Mucosa of descending colon (tissue), 3 donors: Measurements from ENCODE around the gene ADAM10. TPM values are rescaled to one million over a fixed set of nuclear protein-coding genes. Genes with fewer than 3 reads are reported as not detected.

ENCODE experiments used
- ATAC-seq: fragments of 200-7000 bp; cut with Tn5 transposase; one replicate; pipeline ENCODE4 v1.9.1; 2020; ENCODE audit warnings: mild to moderate bottlenecking, moderate library complexity
- DNase-seq, 3 donors: peaks; one replicate each; pipeline ENCODE4 v3.0.0-alpha.2; 2020
- H3K36me3 ChIP-seq: fragments of 200-600 bp; one replicate; pipeline ENCODE4 v1.8.0; 2021; ENCODE audit warnings: low read depth, mild to moderate bottlenecking
- H3K4me1 ChIP-seq: fragments of 200-600 bp; one replicate; pipeline ENCODE4 v1.8.0; 2021; ENCODE audit warnings: low read depth, mild to moderate bottlenecking
- H3K4me3 ChIP-seq: fragments of 200-600 bp; one replicate; pipeline ENCODE4 v1.8.0; 2021; ENCODE audit warnings: mild to moderate bottlenecking
- H3K9me3 ChIP-seq: fragments of 200-600 bp; one replicate; pipeline ENCODE4 v1.8.0; 2021; ENCODE audit warnings: mild to moderate bottlenecking
- CTCF ChIP-seq: fragments of 200-600 bp; IDR thresholded peaks from one replicate; pipeline ENCODE4 v1.8.0; 2022; ENCODE audit warnings: antibody characterized with exemption, mild to moderate bottlenecking
- intact Hi-C, 2 donors: fragments of 100-400 bp; cut with DNase I in 1 of 2; cut with micrococcal nuclease in 1 of 2; formaldehyde crosslinking; loops; one replicate each; pipeline versions ENCODE4 v1.11.0 to v1.11.1; 2022; cut with DNase I, micrococcal nuclease
- total RNA-seq, 3 donors: library from RNA; stranded (reverse); fragmentation: NEBNext Ultra II Directional in 2 of 3; extraction: Animal tissue kit (Norgen Biotek cat#: 25700) in 2 of 3; gene quantifications; one replicate each; pipeline versions ENCODE4 v1.2.1 to v1.2.4, GENCODE V29; 2021 to 2023
- donor health status: DM: no; HTN: no; CAD: no; lungs with moderate emphysema.
- donor health status: DM: no; HTN: no; CAD: no.
- donor health status: DM: no; HTN: yes; CAD: no.

The ADAM10 gene
- total RNA-seq, 3 donors from 2014 or later, result 109 to 178 (median 143) TPM

- ATAC-seq (no peak), DNase-seq (no peak)
- H3K36me3 ChIP-seq, result no peaks in the 10 kb centered on the region
- no peak for TF ChIP-seq CTCF
- intact Hi-C loops, result no loop called here
- H3K4me1 ChIP-seq, result no peaks in the 10 kb centered on the region
- H3K9me3 ChIP-seq, result peaks cover 6% of the 10 kb centered on the region
- H3K4me3 ChIP-seq, result no peak overlapping the region
Observed at GRCh38 chr15:58762731-58763130, 13.2 kb upstream of the ADAM10 start.

- peaks cover 6% of the 10 kb centered on the region for H3K9me3 ChIP-seq
- intact Hi-C loops, result no loop called here
- H3K36me3 ChIP-seq, result no peaks in the 10 kb centered on the region
- H3K4me3 ChIP-seq, result no peak overlapping the region
- DNase-seq (no peak), ATAC-seq (no peak)
- H3K4me1 ChIP-seq, result no peaks in the 10 kb centered on the region
- TF ChIP-seq CTCF, result no peak
Observed at GRCh38 chr15:58762285-58762684, 12.8 kb upstream of the ADAM10 start.

- ATAC-seq (no peak), DNase-seq (no peak)
- no peak overlapping the region for H3K4me3 ChIP-seq
- H3K9me3 ChIP-seq, result peaks cover 6% of the 10 kb centered on the region
- no peak for TF ChIP-seq CTCF
- H3K4me1 ChIP-seq, result no peaks in the 10 kb centered on the region
- intact Hi-C loops, result no loop called here
- H3K36me3 ChIP-seq, result no peaks in the 10 kb centered on the region
Observed at GRCh38 chr15:58761010-58761388, 11.5 kb upstream of the ADAM10 start.

GRCh38 chr15:58760385-58761009, 11.0 kb upstream of the ADAM10 start:
- no peak for DNase-seq
- TF ChIP-seq CTCF, result no peak
- ATAC-seq, result no peak
- intact Hi-C loops, result no loop called here
- Histone ChIP-seq H3K4me3 (no peak overlapping the region), H3K36me3 (no peaks in the 10 kb centered on the region), H3K9me3 (peaks cover 6% of the 10 kb centered on the region), H3K4me1 (no peaks in the 10 kb centered on the region)

GRCh38 chr15:58758141-58758540, 8.6 kb upstream of the ADAM10 start:
- TF ChIP-seq CTCF, result peak; percentile 5
- no peak overlapping the region for H3K4me3 ChIP-seq
- no peaks in the 10 kb centered on the region for H3K9me3 ChIP-seq
- intact Hi-C loops, result loop anchor here in 1 of 2 donors (5.0 kb wide), 1 partner anchor 491 kb away; no protein-coding TSS in a partner anchor
- no peaks in the 10 kb centered on the region for H3K36me3 ChIP-seq
- ATAC-seq, result no peak
- H3K4me1 ChIP-seq, result no peaks in the 10 kb centered on the region
- no peak for DNase-seq

- DNase-seq (no peak), ATAC-seq (no peak)
- intact Hi-C loops, result loop anchor here in 1 of 2 donors (5.0 kb wide), 1 partner anchor 489 kb away; no protein-coding TSS in a partner anchor
- no peaks in the 10 kb centered on the region for H3K36me3 ChIP-seq
- no peak overlapping the region for H3K4me3 ChIP-seq
- H3K9me3 ChIP-seq, result no peaks in the 10 kb centered on the region
- no peak for TF ChIP-seq CTCF
- H3K4me1 ChIP-seq, result no peaks in the 10 kb centered on the region
Observed at GRCh38 chr15:58755956-58756355, 6.4 kb upstream of the ADAM10 start.
